ENCODE results near the gene TSPYL4.

GRCh38 chr6:116298973-116299372 lies 45.1 kb upstream of the TSPYL4 start:
- TF ChIP-seq CTCF (conservative IDR thresholded peaks at IDR 0.05; ENCODE audit: low read length), result no peak
- TF ChIP-seq EZH2phosphoT487 (IDR thresholded peaks at IDR 0.05; ENCODE audit: borderline replicate concordance, low read depth, low read length), result no peak
